ENCODE measurements around the gene MZF1.
"Not testable (repeated sequence)": the region's sequence is repeated elsewhere in the genome, so short reads cannot be mapped to it uniquely, and the experiment has no call there.

The MZF1 gene

GRCh38 chr19:58572818-58573657 is at the start of gene MZF1:
Gene MZF1, minus strand, starts transcription at chr19:58573335. Its CDS starts 1,946 bp downstream, at chr19:58571389.
- Mint-ChIP-seq H3K9me3 (no peaks in the 10 kb centered on the region), H3K27ac (peak within 1 kb of the TSS; percentile 100), H3K4me3 (peak within 1 kb of the TSS; percentile 95), H3K27me3 (peaks cover 4% of the 10 kb centered on the region), H3K36me3 (ENCODE audit: low read depth) (peaks cover 17% of the 10 kb centered on the region), H3K4me1 (peaks cover 39% of the 10 kb centered on the region)
- peak; percentile 99 for DNase-seq
- ATAC-seq, result peak; percentile 74

- ATAC-seq; H3K4me3 Mint-ChIP-seq; H3K9me3 Mint-ChIP-seq; H3K4me1 Mint-ChIP-seq; H3K27ac Mint-ChIP-seq; H3K36me3 Mint-ChIP-seq (ENCODE audit: low read depth); DNase-seq; H3K27me3 Mint-ChIP-seq: not testable (repeated sequence)
Measured at GRCh38 chr19:58607213-58607612, 34.1 kb upstream of the MZF1 start.

GRCh38 chr19:58606251-58606896 is 33.2 kb upstream of the MZF1 start:
- DNase-seq, H3K4me3 Mint-ChIP-seq, H3K4me1 Mint-ChIP-seq: not testable (repeated sequence)

GRCh38 chr19:58586133-58586765 is 13.1 kb upstream of the MZF1 start:
- Mint-ChIP-seq H3K4me3 (no peak overlapping the region), H3K36me3 (ENCODE audit: low read depth) (peaks cover 11% of the 10 kb centered on the region), H3K4me1 (peaks cover 2% of the 10 kb centered on the region), H3K27me3 (no peaks in the 10 kb centered on the region), H3K9me3 (no peaks in the 10 kb centered on the region), H3K27ac (no peak overlapping the region)
- ATAC-seq (no peak), DNase-seq (no peak)

More at GRCh38 chr19:58606251-58606896, 33.2 kb upstream of the MZF1 start:
- not testable (repeated sequence) for H3K27me3 Mint-ChIP-seq; ATAC-seq; H3K27ac Mint-ChIP-seq; H3K36me3 Mint-ChIP-seq (ENCODE audit: low read depth); H3K9me3 Mint-ChIP-seq

- H3K27me3 Mint-ChIP-seq, result no peaks in the 10 kb centered on the region
- no peaks in the 10 kb centered on the region for H3K9me3 Mint-ChIP-seq
- H3K36me3 Mint-ChIP-seq (ENCODE audit: low read depth), result peaks cover 13% of the 10 kb centered on the region
- peaks cover 7% of the 10 kb centered on the region for H3K4me1 Mint-ChIP-seq
- ATAC-seq (no peak), DNase-seq (no peak)
- no peak overlapping the region for H3K4me3 Mint-ChIP-seq
- H3K27ac Mint-ChIP-seq, result no peak overlapping the region
Measured at GRCh38 chr19:58585442-58586132, 12.5 kb upstream of the MZF1 start.

GRCh38 chr19:58584498-58585441 is 11.6 kb upstream of the MZF1 start:
- Mint-ChIP-seq H3K27me3 (no peaks in the 10 kb centered on the region), H3K4me3 (no peak overlapping the region), H3K9me3 (no peaks in the 10 kb centered on the region), H3K27ac (no peak overlapping the region), H3K4me1 (peaks cover 8% of the 10 kb centered on the region), H3K36me3 (ENCODE audit: low read depth) (peaks cover 13% of the 10 kb centered on the region)
- ATAC-seq, result no peak
- no peak for DNase-seq

- no peak overlapping the region for H3K27ac Mint-ChIP-seq
- no peaks in the 10 kb centered on the region for H3K27me3 Mint-ChIP-seq
- H3K4me3 Mint-ChIP-seq, result no peak overlapping the region
- H3K36me3 Mint-ChIP-seq (ENCODE audit: low read depth), result peaks cover 13% of the 10 kb centered on the region
- DNase-seq (no peak), ATAC-seq (no peak)
- H3K4me1 Mint-ChIP-seq, result peaks cover 25% of the 10 kb centered on the region
- no peaks in the 10 kb centered on the region for H3K9me3 Mint-ChIP-seq
Measured at GRCh38 chr19:58582985-58583384, 9.8 kb upstream of the MZF1 start.

GRCh38 chr19:58581227-58582141 is 8.3 kb upstream of the MZF1 start:
- Mint-ChIP-seq H3K4me3 (no peak overlapping the region), H3K4me1 (peaks cover 35% of the 10 kb centered on the region), H3K9me3 (no peaks in the 10 kb centered on the region), H3K27ac (peak overlapping the region; percentile 44), H3K36me3 (ENCODE audit: low read depth) (peaks cover 14% of the 10 kb centered on the region), H3K27me3 (no peaks in the 10 kb centered on the region)
- ATAC-seq (peak; percentile 90), DNase-seq (peak; percentile 92)

GRCh38 chr19:58579473-58580142 is 6.5 kb upstream of the MZF1 start:
- Mint-ChIP-seq H3K27ac (no peak overlapping the region), H3K4me3 (no peak overlapping the region), H3K36me3 (ENCODE audit: low read depth) (peaks cover 14% of the 10 kb centered on the region), H3K27me3 (no peaks in the 10 kb centered on the region), H3K4me1 (peaks cover 42% of the 10 kb centered on the region), H3K9me3 (no peaks in the 10 kb centered on the region)
- DNase-seq, result no peak
- no peak for ATAC-seq

- H3K4me3 Mint-ChIP-seq, result peak overlapping the region; percentile 13
- H3K4me1 Mint-ChIP-seq, result peaks cover 51% of the 10 kb centered on the region
- H3K36me3 Mint-ChIP-seq (ENCODE audit: low read depth), result peaks cover 15% of the 10 kb centered on the region
- DNase-seq, result no peak
- H3K27ac Mint-ChIP-seq, result peak overlapping the region; percentile 75
- H3K27me3 Mint-ChIP-seq, result peaks cover 2% of the 10 kb centered on the region
- peak; percentile 15 for ATAC-seq
- H3K9me3 Mint-ChIP-seq, result no peaks in the 10 kb centered on the region
Measured at GRCh38 chr19:58578012-58578925, 5.1 kb upstream of the MZF1 start.

- ATAC-seq, DNase-seq, H3K27me3 Mint-ChIP-seq, H3K9me3 Mint-ChIP-seq: not testable (repeated sequence)
- Mint-ChIP-seq H3K27ac (peak overlapping the region; percentile 75), H3K4me3 (peak overlapping the region; percentile 8), H3K36me3 (ENCODE audit: low read depth) (peaks cover 10% of the 10 kb centered on the region), H3K4me1 (peaks cover 53% of the 10 kb centered on the region)
Measured at GRCh38 chr19:58577581-58577980, 4.4 kb upstream of the MZF1 start.

All from activated naive CD8-positive, alpha-beta T cell treated with anti-CD3 and anti-CD28 coated beads, Interleukin-2, amount 50 U/mL, for 24 hours (primary cell).